Fibroblast of mammary gland (primary cell): ENCODE measurements around the gene DDX50.
"Not testable (repeated sequence)": the region's sequence is repeated elsewhere in the genome, so short reads cannot be mapped to it uniquely, and the experiment has no call there.

Experiments used
- DNase-seq: peaks from one replicate; pipeline ENCODE4 v3.0.0-alpha.2; 2010; ENCODE audit warnings: low read depth
- H3K4me3 ChIP-seq: 2 replicates; pipeline ENCODE4 v1.5.1; 2011; ENCODE audit warnings: low read depth, mild to moderate bottlenecking, low read length, moderate library complexity; ENCODE audit not compliant: control insufficient read depth
- TF ChIP-seq, protein P1 (sequence below): conservative IDR thresholded peaks from 2 replicates; pipeline ENCODE4 v1.5.1; 2011; ENCODE audit warnings: low read depth, low read length, inconsistent platforms; ENCODE audit not compliant: control insufficient read depth, insufficient read depth

The DDX50 gene

DNA sequence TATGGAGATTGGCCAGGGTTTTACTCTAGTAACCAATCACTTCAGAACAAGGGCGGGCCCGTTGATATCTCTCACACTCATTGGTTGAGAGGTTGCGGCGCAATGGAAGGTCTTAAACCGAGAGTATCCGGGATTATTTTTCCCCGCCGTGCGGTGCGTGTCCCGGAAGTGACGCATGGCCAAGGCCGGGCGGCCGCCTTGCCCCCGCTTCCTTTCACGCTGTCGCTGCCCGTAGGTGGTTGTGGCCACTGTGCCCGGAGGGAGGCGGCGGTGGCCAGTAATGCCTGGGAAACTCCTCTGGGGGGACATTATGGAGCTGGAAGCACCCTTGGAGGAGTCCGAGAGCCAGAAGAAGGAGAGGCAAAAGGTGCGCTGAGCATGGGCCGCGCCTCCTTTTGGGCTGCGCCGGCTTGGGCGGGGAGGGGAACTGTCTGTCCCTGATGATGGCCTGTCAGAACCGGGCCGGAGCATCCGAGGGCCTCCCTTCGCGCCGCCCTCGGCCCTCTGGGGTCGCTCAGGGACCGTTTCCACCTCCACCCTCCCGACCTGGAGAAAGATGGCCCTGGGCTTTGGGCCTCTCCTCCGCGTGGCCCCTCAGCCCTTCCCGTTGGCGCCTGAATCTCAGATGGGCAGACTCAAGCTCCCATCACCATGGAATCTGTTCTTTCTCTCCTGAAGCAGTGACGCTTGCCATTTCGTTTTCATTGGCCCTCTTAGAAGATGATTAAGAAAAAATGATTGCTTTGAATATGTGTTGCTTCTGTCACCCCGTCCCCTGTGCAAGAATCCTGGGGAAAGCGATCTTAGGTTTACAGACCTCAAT is at the start of gene DDX50:
Gene DDX50 (plus strand): TSS at position 211 of the 823 bp plus-strand sequence. CDS start 70 bp downstream, at position 281.
- TF ChIP-seq, protein P1, sequence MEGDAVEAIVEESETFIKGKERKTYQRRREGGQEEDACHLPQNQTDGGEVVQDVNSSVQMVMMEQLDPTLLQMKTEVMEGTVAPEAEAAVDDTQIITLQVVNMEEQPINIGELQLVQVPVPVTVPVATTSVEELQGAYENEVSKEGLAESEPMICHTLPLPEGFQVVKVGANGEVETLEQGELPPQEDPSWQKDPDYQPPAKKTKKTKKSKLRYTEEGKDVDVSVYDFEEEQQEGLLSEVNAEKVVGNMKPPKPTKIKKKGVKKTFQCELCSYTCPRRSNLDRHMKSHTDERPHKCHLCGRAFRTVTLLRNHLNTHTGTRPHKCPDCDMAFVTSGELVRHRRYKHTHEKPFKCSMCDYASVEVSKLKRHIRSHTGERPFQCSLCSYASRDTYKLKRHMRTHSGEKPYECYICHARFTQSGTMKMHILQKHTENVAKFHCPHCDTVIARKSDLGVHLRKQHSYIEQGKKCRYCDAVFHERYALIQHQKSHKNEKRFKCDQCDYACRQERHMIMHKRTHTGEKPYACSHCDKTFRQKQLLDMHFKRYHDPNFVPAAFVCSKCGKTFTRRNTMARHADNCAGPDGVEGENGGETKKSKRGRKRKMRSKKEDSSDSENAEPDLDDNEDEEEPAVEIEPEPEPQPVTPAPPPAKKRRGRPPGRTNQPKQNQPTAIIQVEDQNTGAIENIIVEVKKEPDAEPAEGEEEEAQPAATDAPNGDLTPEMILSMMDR: no peak
- H3K4me3 ChIP-seq: peak within 1 kb of the TSS; percentile 91
- DNase-seq: peak; percentile 99

- no peak for DNase-seq
- TF ChIP-seq, protein P1: no peak
- H3K4me3 ChIP-seq: no peak overlapping the region
Measured at GRCh38 chr10:68856352-68856751, 44.8 kb upstream of the DDX50 start.

GRCh38 chr10:68857005-68857404 is 44.1 kb upstream of the DDX50 start:
- TF ChIP-seq, protein P1: no peak
- DNase-seq: no peak
- H3K4me3 ChIP-seq: no peak overlapping the region

- TF ChIP-seq, protein P1: no peak
- no peak overlapping the region for H3K4me3 ChIP-seq
- DNase-seq: no peak
Measured at GRCh38 chr10:68861253-68861652, 39.9 kb upstream of the DDX50 start.

- no peak for DNase-seq
- no peak overlapping the region for H3K4me3 ChIP-seq
- TF ChIP-seq, protein P1: no peak
Measured at GRCh38 chr10:68864611-68865010, 36.5 kb upstream of the DDX50 start.

GRCh38 chr10:68868173-68868572 is 32.9 kb upstream of the DDX50 start:
- not testable (repeated sequence) for DNase-seq, H3K4me3 ChIP-seq

DNA sequence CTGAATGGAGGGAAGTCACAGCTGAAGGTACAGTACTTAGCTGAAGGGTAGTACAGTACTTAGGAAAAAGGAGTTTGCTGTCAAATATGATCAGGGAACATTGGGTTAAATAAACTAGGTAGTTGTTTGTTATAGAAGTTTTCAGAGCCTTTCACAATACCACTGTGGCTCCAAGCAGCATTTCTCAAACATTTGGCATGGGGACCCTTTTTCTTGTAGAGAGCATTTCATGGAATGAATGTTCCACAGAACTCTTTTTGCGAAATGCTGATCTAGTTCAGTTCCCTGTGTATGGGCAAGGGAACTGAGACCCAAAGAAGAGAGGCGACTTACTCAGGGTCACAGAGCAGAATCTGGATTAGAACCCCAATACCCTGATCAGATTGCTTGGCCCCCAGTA is 31.5 kb upstream of the DDX50 start:
- TF ChIP-seq, protein P1: no peak
- peak; percentile 10 for DNase-seq
- no peak overlapping the region for H3K4me3 ChIP-seq
